Transverse colon (tissue), 4 donors: ENCODE data around the gene TSPAN8. TPM values are rescaled to one million over a fixed set of nuclear protein-coding genes. Genes with fewer than 3 reads are reported as not detected.

ENCODE experiments used
- DNase-seq: peaks from one replicate; pipeline ENCODE4 v3.0.0-alpha.2; 2019
- H3K27ac ChIP-seq, 4 donors: fragments of 200-600 bp; sonication (generic); 2 replicates each; pipeline ENCODE4 v1.5.1; 2016 to 2018; ENCODE audit warnings: inconsistent platforms in 4 of 4
- H3K27me3 ChIP-seq: fragments of 200-600 bp; sonication (generic); 2 replicates; pipeline ENCODE4 v1.5.1; 2017; ENCODE audit warnings: inconsistent platforms
- H3K36me3 ChIP-seq, 4 donors: fragments of 200-600 bp; sonication (generic); 2 replicates each; pipeline ENCODE4 v1.5.1; 2017 to 2019; ENCODE audit warnings: inconsistent platforms in 4 of 4
- H3K4me1 ChIP-seq, 4 donors: fragments of 200-600 bp; sonication (generic); 2 replicates each; pipeline ENCODE4 v1.5.1; 2017 to 2020; ENCODE audit warnings: inconsistent platforms in 4 of 4
- H3K4me3 ChIP-seq, 4 donors: fragments of 200-600 bp; sonication (generic); 1 replicate in 1 of 4; 2 replicates in 3 of 4; pipeline versions ENCODE4 v1.5.1 to v1.6.1; 2017 to 2019; ENCODE audit warnings: inconsistent platforms in 4 of 4
- H3K9me3 ChIP-seq, 2 donors: fragments of 200-600 bp; sonication (generic); 2 replicates each; pipeline ENCODE4 v1.5.1; 2017 to 2019; ENCODE audit warnings: inconsistent platforms in 2 of 2
- EP300 ChIP-seq: sonication (generic); formaldehyde crosslinking; IDR thresholded peaks from one replicate; pipeline ENCODE4 v1.6.1; 2017; ENCODE audit warnings: antibody characterized with exemption, low read depth
- POLR2A ChIP-seq: fragments of 450-650 bp; IDR thresholded peaks from one replicate; pipeline ENCODE4 v1.6.1; 2016; ENCODE audit warnings: antibody characterized with exemption, mild to moderate bottlenecking, moderate library complexity
- POLR2AphosphoS5 ChIP-seq, 3 donors: sonication (generic); formaldehyde crosslinking; IDR thresholded peaks; one replicate each; pipeline ENCODE4 v1.6.1; 2016; ENCODE audit warnings: antibody characterized with exemption in 3 of 3
- WGBS, 2 donors: methylation state at CpG; one replicate each; pipeline ENCODE4 v1.1.5; 2018; ENCODE audit warnings: low coverage in 1 of 2; 5-methylcytosine and 5-hydroxymethylcytosine counted together
- in situ Hi-C, 4 donors: fragments of 200-750 bp; cut with MboI; loops; one replicate each; pipeline versions ENCODE4 v1.15.0 to v1.15.1; 2017; ENCODE audit warnings: low sequenced_read_pairs in 3 of 4, low pct_ligation_motif_present in 1 of 4, low pct_unique_long_range_greater_than_20kb in 1 of 4
- intact Hi-C: fragments of 100-400 bp; cut with DNase I; formaldehyde crosslinking; loops from one replicate; pipeline ENCODE4 v1.15.1; 2023; ENCODE audit warnings: low total_unique reads
- total RNA-seq, 4 donors: library from RNA; depleted of rRNA; stranded (reverse); fragments of >200 nt; gene quantifications; one replicate each; pipeline ENCODE4 v1.1.0, GENCODE V29; 2016
- TF ChIP-seq, protein P1 (sequence below), 5 experiments: fragments of 200-600 bp in 3 of 5; fragments of 450-650 bp in 2 of 5; sonication (generic) in 3 of 5; IDR thresholded peaks; 1 replicate in 2 of 5; 2 replicates in 3 of 5; pipeline ENCODE4 v1.5.1; 2016 to 2017; ENCODE audit warnings: antibody characterized with exemption in 5 of 5, inconsistent platforms in 3 of 5, mild to moderate bottlenecking in 2 of 5, moderate library complexity in 1 of 5

The TSPAN8 gene
- total RNA-seq, 4 donors from 2014 or later = 217 to 1,195 (median 646) TPM

- 61 to 80% methylated on average over 2 of the region's 2 CpGs for WGBS, 2 donors
- TF ChIP-seq EP300 = no peak
- TF ChIP-seq, protein P1, sequence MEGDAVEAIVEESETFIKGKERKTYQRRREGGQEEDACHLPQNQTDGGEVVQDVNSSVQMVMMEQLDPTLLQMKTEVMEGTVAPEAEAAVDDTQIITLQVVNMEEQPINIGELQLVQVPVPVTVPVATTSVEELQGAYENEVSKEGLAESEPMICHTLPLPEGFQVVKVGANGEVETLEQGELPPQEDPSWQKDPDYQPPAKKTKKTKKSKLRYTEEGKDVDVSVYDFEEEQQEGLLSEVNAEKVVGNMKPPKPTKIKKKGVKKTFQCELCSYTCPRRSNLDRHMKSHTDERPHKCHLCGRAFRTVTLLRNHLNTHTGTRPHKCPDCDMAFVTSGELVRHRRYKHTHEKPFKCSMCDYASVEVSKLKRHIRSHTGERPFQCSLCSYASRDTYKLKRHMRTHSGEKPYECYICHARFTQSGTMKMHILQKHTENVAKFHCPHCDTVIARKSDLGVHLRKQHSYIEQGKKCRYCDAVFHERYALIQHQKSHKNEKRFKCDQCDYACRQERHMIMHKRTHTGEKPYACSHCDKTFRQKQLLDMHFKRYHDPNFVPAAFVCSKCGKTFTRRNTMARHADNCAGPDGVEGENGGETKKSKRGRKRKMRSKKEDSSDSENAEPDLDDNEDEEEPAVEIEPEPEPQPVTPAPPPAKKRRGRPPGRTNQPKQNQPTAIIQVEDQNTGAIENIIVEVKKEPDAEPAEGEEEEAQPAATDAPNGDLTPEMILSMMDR (IDR thresholded peaks at IDR 0.05) = no peak
- TF ChIP-seq POLR2AphosphoS5 (IDR thresholded peaks at IDR 0.05) = no peak
- TF ChIP-seq POLR2A = no peak
- in situ Hi-C loops (no loop called here), intact Hi-C loops (no loop called here)
- no peaks in the 10 kb centered on the region for H3K27me3 ChIP-seq
- peaks cover 0 to 17% (median 9%) of the 10 kb centered on the region in 4 donors for H3K4me1 ChIP-seq
- no peaks in the 10 kb centered on the region for H3K9me3 ChIP-seq
- peaks cover 0 to 25% (median 3%) of the 10 kb centered on the region in 4 donors for H3K36me3 ChIP-seq
- H3K4me3 ChIP-seq = no peak overlapping the region
- H3K27ac ChIP-seq = no peak overlapping the region
- DNase-seq = no peak
Measured at GRCh38 chr12:71135077-71135811, 22.6 kb downstream of the TSPAN8 start.

- 30 to 59% methylated on average over 2 of the region's 2 CpGs for WGBS, 2 donors
- Histone ChIP-seq H3K4me1 (peaks cover 0 to 12% (median 5%) of the 10 kb centered on the region in 4 donors), H3K27me3 (no peaks in the 10 kb centered on the region), H3K36me3 (peaks cover 0 to 25% (median 3%) of the 10 kb centered on the region in 4 donors), H3K9me3 (no peaks in the 10 kb centered on the region), H3K27ac (no peak overlapping the region), H3K4me3 (no peak overlapping the region)
- TF ChIP-seq, protein P1 (IDR thresholded peaks at IDR 0.05) = no peak
- TF ChIP-seq EP300 = no peak
- in situ Hi-C loops (no loop called here), intact Hi-C loops (no loop called here)
- DNase-seq = no peak
Measured at GRCh38 chr12:71134405-71134804, 23.4 kb downstream of the TSPAN8 start.

DNA sequence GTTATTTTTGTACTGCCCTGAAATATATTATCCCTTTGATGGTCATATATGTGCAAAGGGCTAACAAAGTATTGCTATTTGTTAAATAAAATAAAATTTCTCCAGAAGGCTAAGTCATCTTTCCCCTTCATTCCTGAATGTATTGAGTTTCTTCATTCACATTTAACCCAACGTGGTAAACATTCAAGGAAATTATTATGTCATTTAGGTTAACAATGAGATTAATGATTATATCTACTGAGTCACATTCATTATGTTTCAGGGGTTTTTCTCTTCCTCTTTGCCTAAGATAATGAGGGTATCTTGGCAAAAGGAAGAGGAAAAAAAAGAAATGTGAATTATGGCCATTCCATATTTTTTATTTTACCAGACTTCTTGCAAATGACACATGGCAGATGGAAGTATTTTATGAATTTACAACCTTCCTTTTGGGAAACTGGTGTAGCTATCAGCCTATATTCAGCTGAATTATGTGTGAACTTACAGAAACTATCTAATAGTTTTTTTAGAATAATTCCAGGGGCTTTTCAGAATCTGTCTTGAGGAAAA lies 27.2 kb downstream of the TSPAN8 start:
- WGBS, 2 donors = 9 to 10% methylated on average over 1 of the region's 1 CpG
- Histone ChIP-seq H3K4me3 (no peak overlapping the region), H3K27ac (no peak overlapping the region), H3K4me1 (peaks cover 0 to 6% (median 0%) of the 10 kb centered on the region in 4 donors), H3K9me3 (no peaks in the 10 kb centered on the region), H3K36me3 (peaks cover 0 to 18% (median 4%) of the 10 kb centered on the region in 4 donors), H3K27me3 (no peaks in the 10 kb centered on the region)
- intact Hi-C loops (no loop called here), in situ Hi-C loops (no loop called here)
- TF ChIP-seq POLR2A (no peak), EP300 (no peak), POLR2AphosphoS5 (IDR thresholded peaks at IDR 0.05) (no peak)
- TF ChIP-seq, protein P1 (IDR thresholded peaks at IDR 0.05) = no peak
- DNase-seq = no peak

- no peaks in the 10 kb centered on the region for H3K9me3 ChIP-seq
- intact Hi-C loops (no loop called here), in situ Hi-C loops (no loop called here)
- no peaks in the 10 kb centered on the region for H3K27me3 ChIP-seq
- H3K4me1 ChIP-seq = peaks cover 0 to 9% (median 0%) of the 10 kb centered on the region in 4 donors
- WGBS, 2 donors = 34 to 38% methylated on average over 2 of the region's 2 CpGs
- H3K27ac ChIP-seq = no peak overlapping the region
- peaks cover 0 to 17% (median 4%) of the 10 kb centered on the region in 4 donors for H3K36me3 ChIP-seq
- DNase-seq = no peak
- H3K4me3 ChIP-seq = no peak overlapping the region
- TF ChIP-seq, protein P1 (IDR thresholded peaks at IDR 0.05) = no peak
- TF ChIP-seq EP300 = no peak
- no peak for TF ChIP-seq POLR2AphosphoS5 (IDR thresholded peaks at IDR 0.05)
- no peak for TF ChIP-seq POLR2A
Measured at GRCh38 chr12:71129364-71129763, 28.4 kb downstream of the TSPAN8 start.
